Measurements from ENCODE around the gene RGSL1. TPM values are rescaled to one million over a fixed set of nuclear protein-coding genes. Genes with fewer than 3 reads are reported as not detected.

The RGSL1 gene
- total and polyA plus RNA-seq, 9 of the 15 experiments (the other 6 are each of a cell fraction or from before 2014, with no cell fraction given): 0.03 TPM; not detected in 8

GRCh38 chr1:182400567-182400966, 49.4 kb upstream of the RGSL1 start, which contains the start of gene TEDDM1:
TEDDM1 (minus strand) TSS chr1:182400667; CDS start chr1:182400485, 182 bp downstream.
- Histone ChIP-seq H3K79me2 (ENCODE audit: control insufficient read depth, insufficient read depth, low read length) (no peaks in the 10 kb centered on the region), H3K36me3 (ENCODE audit: control insufficient read depth, insufficient read depth, low read length) (no peaks in the 10 kb centered on the region), H3K9me1 (ENCODE audit: control insufficient read depth, insufficient read depth, low read length) (no peaks in the 10 kb centered on the region), H2AFZ (ENCODE audit: low read depth, low read length) (no peak within 1 kb of the TSS), H3K4me1 (replicated peaks in 1 of 2; ENCODE audit: control insufficient read depth in 2 of 2, insufficient read depth in 2 of 2, low read length in 2 of 2) (peaks cover 0 to 8% of the 10 kb centered on the region in 2 experiments; a peak in 2 of 5 replicates), H3K27ac (ENCODE audit: extremely low read depth, low read depth, low read length) (no peak within 1 kb of the TSS), H3K27me3 (ENCODE audit: control insufficient read depth in 2 of 2, insufficient read depth in 2 of 2, low read length in 2 of 2) (no peaks in the 10 kb centered on the region), H3K9ac (ENCODE audit: insufficient read depth in 1 of 2, low read depth in 2 of 2, low read length in 2 of 2) (no peak within 1 kb of the TSS), H3K9me3 (replicated peaks; ENCODE audit: control insufficient read depth, insufficient read depth, low read depth, low read length) (no peaks in the 10 kb centered on the region), H3K4me2 (ENCODE audit: insufficient read depth, low read length) (no peak within 1 kb of the TSS), H3K4me3 (no peak within 1 kb of the TSS), H4K20me1 (replicated peaks; ENCODE audit: control insufficient read depth, insufficient read depth, low read length) (no peaks in the 10 kb centered on the region)
- no peak for DNase-seq (ENCODE audit: extremely low read depth in 1 of 4, low spot score in 3 of 4)
- TF ChIP-seq EGR1 (conservative IDR thresholded peaks at IDR 0.05) (no peak), DPF2 (IDR thresholded peaks at IDR 0.05) (no peak), TAF1 (IDR thresholded peaks at IDR 0.05; ENCODE audit: control insufficient read depth, extremely low read depth, insufficient read depth, low read length, severe bottlenecking) (no peak), MTA1 (IDR thresholded peaks at IDR 0.05; ENCODE audit: borderline replicate concordance) (no peak), ZNF146 (CRISPR knock-in tag; IDR thresholded peaks at IDR 0.05; ENCODE audit: unreplicated experiment) (no peak)
- FAIRE-seq: no peak
- 36% methylated on average over 4 of the region's 4 CpGs for WGBS (ENCODE audit: insufficient coverage, low coverage, missing lambda C conversion rate)
- no peak for ATAC-seq
- in situ Hi-C loops (cut with MboI) (no loop called here), intact Hi-C loops (cut with micrococcal nuclease) (no loop called here)
- no TSS peak for BruUV-seq (replicated peaks)
- ChIA-PET CTCF (ENCODE audit: low intra/inter-chr PET ratio) (no interaction called here), POLR2A (interaction anchor here (0.6 to 1.6 kb wide), 4 partner anchors 9 to 223 kb away, joined by 3 to 6 read pairs (median 4); partner anchors contain the start of gene GLUL)

- H4K20me1 ChIP-seq (replicated peaks; ENCODE audit: control insufficient read depth, insufficient read depth, low read length): no peaks in the 10 kb centered on the region
- H3K79me2 ChIP-seq (ENCODE audit: control insufficient read depth, insufficient read depth, low read length): no peaks in the 10 kb centered on the region
- peak; percentile 85 for ATAC-seq
- BruUV-seq (replicated peaks): no TSS peak
- 0% methylated on average over 1 of the region's 1 CpG for WGBS (ENCODE audit: insufficient coverage, low coverage, missing lambda C conversion rate)
- H3K4me2 ChIP-seq (ENCODE audit: insufficient read depth, low read length): no peak overlapping the region
- CTCF ChIA-PET (ENCODE audit: low intra/inter-chr PET ratio): no interaction called here
- intact Hi-C loops (cut with micrococcal nuclease): no loop called here
- no peak overlapping the region for H3K4me3 ChIP-seq
- POLR2A ChIA-PET: interaction anchor here (0.6 to 0.9 kb wide), 3 partner anchors 13 to 184 kb away, joined by 3 to 4 read pairs (median 3); partner anchors contain the start of gene GLUL
- no peak overlapping the region for H3K27ac ChIP-seq (ENCODE audit: extremely low read depth, low read depth, low read length)
- in situ Hi-C loops (cut with MboI): no loop called here
- no peaks in the 10 kb centered on the region for H3K9me1 ChIP-seq (ENCODE audit: control insufficient read depth, insufficient read depth, low read length)
- FAIRE-seq: peak; percentile 76
- H2AFZ ChIP-seq (ENCODE audit: low read depth, low read length): no peak overlapping the region
- H3K36me3 ChIP-seq (ENCODE audit: control insufficient read depth, insufficient read depth, low read length): no peaks in the 10 kb centered on the region
- H3K27me3 ChIP-seq (ENCODE audit: control insufficient read depth in 2 of 2, insufficient read depth in 2 of 2, low read length in 2 of 2): no peaks in the 10 kb centered on the region; a peak in 1 of 5 replicates
- no peak overlapping the region for H3K9ac ChIP-seq (ENCODE audit: insufficient read depth in 1 of 2, low read depth in 2 of 2, low read length in 2 of 2)
- H3K9me3 ChIP-seq (replicated peaks; ENCODE audit: control insufficient read depth, insufficient read depth, low read depth, low read length): no peaks in the 10 kb centered on the region
- H3K4me1 ChIP-seq (replicated peaks in 1 of 2; ENCODE audit: control insufficient read depth in 2 of 2, insufficient read depth in 2 of 2, low read length in 2 of 2): no peaks in the 10 kb centered on the region
- DNase-seq (ENCODE audit: extremely low read depth in 1 of 4, low spot score in 3 of 4): peak in 2 of 4 experiments; percentile 35 to 41
- TF ChIP-seq TAF1 (IDR thresholded peaks at IDR 0.05; ENCODE audit: control insufficient read depth, extremely low read depth, insufficient read depth, low read length, severe bottlenecking) (no peak), ZNF143 (CRISPR knock-in tag; IDR thresholded peaks at IDR 0.05) (no peak), NKRF (IDR thresholded peaks at IDR 0.05; ENCODE audit: borderline replicate concordance) (no peak), YY1 (IDR thresholded peaks at IDR 0.05; ENCODE audit: borderline replicate concordance in 1 of 3, control insufficient read depth in 1 of 3, extremely low read depth in 1 of 3, insufficient read depth in 3 of 3, insufficient read length in 1 of 3, insufficient replicate concordance in 2 of 3, low read depth in 1 of 3, low read length in 2 of 3) (no peak), RAD21 (CRISPR knock-in tag; conservative IDR thresholded peaks at IDR 0.05 in 1 of 2, IDR thresholded peaks at IDR 0.05 in 1 of 2) (peak in 1 of 2 experiments; percentile 29; a peak in 2 of 4 replicates), ZNF165 (CRISPR knock-in tag; IDR thresholded peaks at IDR 0.05; ENCODE audit: borderline replicate concordance) (no peak), HDAC1 (IDR thresholded peaks at IDR 0.05) (no peak), NEUROD1 (IDR thresholded peaks at IDR 0.05; ENCODE audit: borderline replicate concordance, low read depth, low read length, partially characterized antibody) (no peak), SREBF1 (IDR thresholded peaks at IDR 0.05; ENCODE audit: borderline replicate concordance, low read depth, low read length) (no peak)
Measured at GRCh38 chr1:182404781-182405180, 45.2 kb upstream of the RGSL1 start.
